Fibroblast of pulmonary artery (primary cell): ENCODE results near the gene CTSV.
"Not testable (repeated sequence)": the region's sequence is repeated elsewhere in the genome, so short reads cannot be mapped to it uniquely, and the experiment has no call there.

Experiments
- DNase-seq: peaks from one replicate; pipeline ENCODE4 v3.0.0-alpha.2; 2010; ENCODE audit warnings: low read depth
- H3K4me3 ChIP-seq: replicated peaks from 2 replicates; pipeline ENCODE4 v1.5.1; 2011; ENCODE audit warnings: low read depth, mild to moderate bottlenecking, control low read depth, low read length, moderate library complexity
- CTCF ChIP-seq: IDR thresholded peaks from 2 replicates; pipeline ENCODE4 v1.5.1; 2011; ENCODE audit warnings: mild to moderate bottlenecking, control low read depth, low read length, inconsistent platforms; ENCODE audit errors: missing control alignments

CTSV gene

GRCh38 chr9:97059626-97060025, 20.7 kb upstream of the CTSV start:
- H3K4me3 ChIP-seq = no peak overlapping the region
- DNase-seq = no peak
- no peak for TF ChIP-seq CTCF

DNA sequence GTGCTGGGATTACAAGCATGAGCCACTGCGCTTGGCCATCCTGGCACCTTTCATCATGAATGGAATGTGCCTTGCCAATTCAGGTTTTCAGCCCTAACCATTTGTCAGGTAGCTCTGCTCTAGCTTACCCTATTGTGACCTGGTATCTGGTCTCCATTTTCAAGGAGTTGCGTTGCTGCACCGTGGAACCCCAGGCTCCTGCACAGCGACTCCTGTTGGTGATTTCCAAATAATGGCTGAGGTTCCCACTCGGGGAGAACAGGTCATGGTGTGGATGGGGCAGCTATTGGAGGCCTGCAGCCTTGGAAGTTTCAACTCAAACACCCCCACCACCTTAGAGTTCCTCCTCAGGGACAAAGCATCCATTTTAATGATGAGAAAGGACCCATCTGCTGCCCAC, 18.7 kb upstream of the CTSV start:
- DNase-seq = no peak
- no peak overlapping the region for H3K4me3 ChIP-seq
- TF ChIP-seq CTCF = no peak

DNA sequence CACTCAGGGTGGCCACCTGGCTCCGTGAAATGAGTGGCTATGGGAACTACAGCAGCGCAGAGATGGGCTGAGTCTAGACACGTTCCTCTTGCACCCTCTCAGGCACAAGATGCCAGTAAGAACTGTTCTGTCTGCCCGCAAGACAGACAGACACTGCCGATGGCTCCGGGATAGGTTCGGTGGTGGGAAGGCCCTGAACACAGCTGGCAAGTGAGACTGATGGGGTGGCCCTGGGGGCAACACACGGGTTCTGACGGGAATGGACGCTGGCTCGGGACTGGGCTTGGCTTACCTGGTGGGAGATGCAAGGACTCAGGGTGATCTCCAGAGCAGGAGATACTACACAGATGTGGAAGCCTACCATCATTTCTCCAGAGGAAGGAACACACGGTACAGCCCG, 16.9 kb upstream of the CTSV start:
- H3K4me3 ChIP-seq, DNase-seq: not testable (repeated sequence)

DNA sequence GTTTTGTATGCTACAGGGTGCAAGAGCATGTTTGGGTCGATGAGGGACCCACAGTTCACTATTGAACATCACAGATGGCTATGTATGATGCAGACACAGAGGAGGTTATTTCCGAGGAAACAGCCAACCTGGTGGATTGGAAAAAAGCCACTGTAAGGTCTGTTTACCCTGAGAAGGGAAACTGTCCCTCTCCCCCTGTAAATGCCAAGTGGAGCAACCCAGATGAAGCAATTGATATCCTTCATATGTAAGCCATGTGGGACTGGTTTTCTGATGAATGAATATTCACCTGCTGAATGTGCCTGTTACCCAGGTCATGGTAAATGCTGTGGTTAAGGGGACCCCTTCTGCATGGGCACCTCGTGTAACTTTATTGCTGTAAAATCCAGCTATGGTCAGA, 14.8 kb upstream of the CTSV start:
- no peak for TF ChIP-seq CTCF
- H3K4me3 ChIP-seq = no peak overlapping the region
- no peak for DNase-seq

DNA sequence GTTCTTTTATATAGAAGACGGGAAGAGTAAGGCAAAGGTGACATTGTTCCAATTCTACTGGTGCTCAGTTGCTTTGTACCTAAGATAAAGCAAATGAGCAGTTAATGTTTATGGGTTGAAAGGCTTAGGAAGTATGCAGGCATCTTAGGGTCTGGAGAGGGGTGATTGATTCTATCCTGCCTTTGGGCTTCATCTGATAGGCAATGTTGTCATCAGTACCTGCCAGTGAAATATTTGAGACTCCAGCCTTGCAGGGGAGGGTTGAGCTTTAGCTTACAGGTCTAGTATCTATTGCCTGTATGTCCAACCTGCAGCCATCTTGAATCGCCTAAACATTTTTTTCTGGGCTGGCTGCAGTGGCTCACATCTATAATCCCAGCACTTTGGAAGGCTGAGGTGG, 13.8 kb upstream of the CTSV start:
- no peak for TF ChIP-seq CTCF
- no peak for DNase-seq
- no peak overlapping the region for H3K4me3 ChIP-seq

- DNase-seq = no peak
- H3K4me3 ChIP-seq = no peak overlapping the region
- TF ChIP-seq CTCF = no peak
Measured at GRCh38 chr9:97046228-97046627, 7.3 kb upstream of the CTSV start.

- no peak for DNase-seq
- TF ChIP-seq CTCF = no peak
- H3K4me3 ChIP-seq = no peak overlapping the region
Measured at GRCh38 chr9:97045300-97045699, 6.4 kb upstream of the CTSV start.

DNA sequence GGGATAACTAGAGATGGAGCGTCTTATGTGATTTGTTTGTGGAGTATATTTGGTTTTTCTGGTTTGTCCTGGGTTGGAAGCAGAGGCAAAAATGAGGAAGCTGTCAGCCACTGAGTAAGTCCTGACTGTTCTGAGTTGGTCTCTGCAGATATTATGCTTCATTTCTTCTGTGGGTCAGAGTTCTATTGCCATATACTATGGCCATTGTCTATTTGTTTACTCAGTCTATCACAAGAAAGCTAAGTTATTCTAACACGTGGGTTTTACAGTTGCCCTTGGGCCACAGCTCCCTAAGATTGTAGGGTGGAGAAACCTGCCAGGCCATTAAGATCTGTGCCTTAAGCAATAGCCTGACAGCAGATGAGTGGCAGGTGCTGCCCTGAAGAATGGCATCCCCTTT, 3.0 kb upstream of the CTSV start:
- no peak overlapping the region for H3K4me3 ChIP-seq
- no peak for TF ChIP-seq CTCF
- no peak for DNase-seq
